A204.1 (cell line): ENCODE data around the gene B3GNT4.
"Not testable (repeated sequence)": the region's sequence is repeated elsewhere in the genome, so short reads cannot be mapped to it uniquely, and the experiment has no call there.

ENCODE experiments used
- FAIRE-seq: peaks from 2 replicates; lab custom pipeline; 2012; peaks lifted over from hg19 to GRCh38; lab: Jason Lieb, UNC

B3GNT4 gene

GRCh38 chr12:122225683-122226365 lies 22.3 kb downstream of the B3GNT4 start, which contains the start of gene DIABLO:
Gene DIABLO, minus strand, starts transcription at chr12:122226052. Its CDS starts 38 bp downstream, at chr12:122226014.
- peak; percentile 98 for FAIRE-seq

GRCh38 chr12:122226366-122227125 lies 23.0 kb downstream of the B3GNT4 start:
- no peak for FAIRE-seq

- FAIRE-seq, result no peak
Measured at GRCh38 chr12:122227341-122227740, 23.8 kb downstream of the B3GNT4 start.

GRCh38 chr12:122228092-122228491 lies 24.6 kb downstream of the B3GNT4 start:
- FAIRE-seq, result no peak

- FAIRE-seq, result no peak
Measured at GRCh38 chr12:122230798-122231197, 27.3 kb downstream of the B3GNT4 start.

GRCh38 chr12:122232691-122233090 lies 29.2 kb downstream of the B3GNT4 start:
- FAIRE-seq, result no peak

- FAIRE-seq, result no peak
Measured at GRCh38 chr12:122235741-122236140, 32.2 kb downstream of the B3GNT4 start.

GRCh38 chr12:122238861-122239260 lies 35.4 kb downstream of the B3GNT4 start:
- FAIRE-seq, result no peak

- no peak for FAIRE-seq
Measured at GRCh38 chr12:122243965-122244364, 40.5 kb downstream of the B3GNT4 start.

GRCh38 chr12:122244565-122245371 lies 41.3 kb downstream of the B3GNT4 start:
- FAIRE-seq, result no peak

GRCh38 chr12:122245553-122245952 lies 42.0 kb downstream of the B3GNT4 start:
- no peak for FAIRE-seq

- FAIRE-seq, result no peak
Measured at GRCh38 chr12:122250047-122250446, 46.5 kb downstream of the B3GNT4 start.

GRCh38 chr12:122250536-122250935 lies 47.0 kb downstream of the B3GNT4 start:
- no peak for FAIRE-seq

- not testable (repeated sequence) for FAIRE-seq
Measured at GRCh38 chr12:122258462-122258861, 55.0 kb downstream of the B3GNT4 start.
